Measurements from ENCODE around the gene LAMTOR1. TPM values are rescaled to one million over a fixed set of nuclear protein-coding genes. Genes with fewer than 3 reads are reported as not detected.

The LAMTOR1 gene
- total RNA-seq, 1 experiment from 2014 or later, result 94.6 TPM

DNA sequence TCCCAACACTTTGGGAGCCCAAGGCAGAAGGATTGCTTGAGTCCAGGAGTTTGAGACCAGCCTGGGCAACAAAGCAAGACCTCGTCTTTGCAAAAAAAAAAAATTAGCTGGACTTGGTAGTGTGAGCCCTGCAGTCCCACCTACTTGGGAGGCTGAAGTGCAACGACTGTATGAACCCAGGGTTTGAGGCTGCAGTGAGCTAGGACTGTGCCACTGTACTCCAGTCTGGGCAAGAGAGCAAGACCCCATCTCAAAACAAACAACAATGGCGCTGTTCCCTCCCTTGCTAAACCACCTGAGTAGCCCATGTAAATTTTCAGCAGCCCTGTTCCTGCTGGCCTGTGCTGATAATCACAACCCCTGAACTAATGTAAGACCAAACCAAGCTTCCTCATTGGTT is 3.1 kb downstream of the LAMTOR1 start:
- no TSS peak for BruUV-seq (replicated peaks)
- Histone ChIP-seq H3K36me3 (ENCODE audit: low read depth) (peaks cover 7% of the 10 kb centered on the region; the same call in 1 of the 2 replicates), H3K9me2 (ENCODE audit: insufficient read depth) (no peaks in the 10 kb centered on the region), H3F3A (ENCODE audit: insufficient read depth, low read depth) (peaks cover 15% of the 10 kb centered on the region; the same call in 1 of the 2 replicates), H3K79me2 (ENCODE audit: low read depth) (peaks cover 38% of the 10 kb centered on the region), H3K9me3 (ENCODE audit: insufficient read depth, low read depth) (no peaks in the 10 kb centered on the region), H4K20me1 (ENCODE audit: insufficient read depth) (no peaks in the 10 kb centered on the region), H3K4me3 (no peak overlapping the region), H3K27me3 (ENCODE audit: insufficient read depth, low read depth) (no peaks in the 10 kb centered on the region), H2AFZ (no peak overlapping the region), H3K4me1 (replicated peaks; ENCODE audit: insufficient read depth) (peaks cover 13% of the 10 kb centered on the region), H3K4me2 (no peak overlapping the region), H3K27ac (no peak overlapping the region)
- ChIA-PET CTCF (no interaction called here), POLR2A (ENCODE audit: unreplicated experiment) (interaction anchor here (0.7 kb wide), 1 partner anchor 15 kb away, joined by 3 read pairs; no protein-coding TSS in a partner anchor)
- intact Hi-C loops (cut with micrococcal nuclease; ENCODE audit: unreplicated experiment), result loop anchor here (5.0 kb wide), 1 partner anchor 82 kb away; no protein-coding TSS in a partner anchor
- TF ChIP-seq CTCF (conservative IDR thresholded peaks at IDR 0.05), result no peak
- TF ChIP-seq EZH2 (IDR thresholded peaks at IDR 0.05; ENCODE audit: low read depth), result no peak
- DNase-seq, result no peak

DNA sequence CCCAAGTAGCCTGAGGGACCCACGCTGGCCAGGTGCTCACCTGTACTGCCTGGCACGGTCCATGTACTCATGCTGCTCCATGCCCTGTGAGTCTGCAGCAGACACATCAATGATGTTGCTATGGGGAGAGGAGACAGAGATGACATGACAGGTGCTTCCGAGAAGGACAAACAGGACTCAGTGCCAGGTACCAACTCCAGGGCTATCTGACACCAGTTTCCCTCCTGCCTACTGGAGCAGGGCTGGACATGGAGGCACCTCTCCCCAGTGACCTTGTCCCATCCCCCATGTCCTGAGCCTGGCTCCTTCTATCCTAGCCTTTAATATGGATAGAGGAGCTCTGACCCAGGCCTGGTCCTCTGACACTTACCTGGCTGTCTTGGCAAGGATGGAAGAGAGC is 4.4 kb downstream of the LAMTOR1 start:
- no peak for DNase-seq
- peaks cover 38% of the 10 kb centered on the region for H3K79me2 ChIP-seq (ENCODE audit: low read depth)
- H3K4me1 ChIP-seq (replicated peaks; ENCODE audit: insufficient read depth), result peaks cover 11% of the 10 kb centered on the region
- no peaks in the 10 kb centered on the region for H3K9me3 ChIP-seq (ENCODE audit: insufficient read depth, low read depth)
- no TSS peak for BruUV-seq (replicated peaks)
- H2AFZ ChIP-seq, result no peak overlapping the region
- H4K20me1 ChIP-seq (ENCODE audit: insufficient read depth), result no peaks in the 10 kb centered on the region
- H3K36me3 ChIP-seq (ENCODE audit: low read depth), result peaks cover 7% of the 10 kb centered on the region; the same call in 1 of the 2 replicates
- intact Hi-C loops (cut with micrococcal nuclease; ENCODE audit: unreplicated experiment), result no loop called here
- peaks cover 9% of the 10 kb centered on the region; the same call in 1 of the 2 replicates for H3F3A ChIP-seq (ENCODE audit: insufficient read depth, low read depth)
- no peak overlapping the region for H3K4me3 ChIP-seq
- H3K4me2 ChIP-seq, result no peak overlapping the region
- H3K27ac ChIP-seq, result no peak overlapping the region
- no peaks in the 10 kb centered on the region for H3K9me2 ChIP-seq (ENCODE audit: insufficient read depth)
- CTCF ChIA-PET, result no interaction called here
- TF ChIP-seq EZH2 (IDR thresholded peaks at IDR 0.05; ENCODE audit: low read depth) (no peak), CTCF (conservative IDR thresholded peaks at IDR 0.05) (no peak)
- H3K27me3 ChIP-seq (ENCODE audit: insufficient read depth, low read depth), result no peaks in the 10 kb centered on the region
- POLR2A ChIA-PET (ENCODE audit: unreplicated experiment), result no interaction called here

- no peaks in the 10 kb centered on the region for H4K20me1 ChIP-seq (ENCODE audit: insufficient read depth)
- peak; percentile 93 for TF ChIP-seq CTCF (conservative IDR thresholded peaks at IDR 0.05)
- TF ChIP-seq EZH2 (IDR thresholded peaks at IDR 0.05; ENCODE audit: low read depth), result no peak
- intact Hi-C loops (cut with micrococcal nuclease; ENCODE audit: unreplicated experiment), result loop anchor here (1.0 to 5.0 kb wide), 3 partner anchors 66 to 341 kb away; partner anchors contain the start of gene CLPB
These were observed 11.8 kb downstream of the LAMTOR1 start for GRCh38 chr11:72091292-72091691.

More at GRCh38 chr11:72091292-72091691, 11.8 kb downstream of the LAMTOR1 start:
- H3K79me2 ChIP-seq (ENCODE audit: low read depth), result no peaks in the 10 kb centered on the region
- no peaks in the 10 kb centered on the region for H3K27me3 ChIP-seq (ENCODE audit: insufficient read depth, low read depth)
- H3K4me3 ChIP-seq, result no peak overlapping the region
- H3K4me2 ChIP-seq, result no peak overlapping the region
- ChIA-PET POLR2A (ENCODE audit: unreplicated experiment) (no interaction called here), CTCF (interaction anchor here (0.7 to 1.9 kb wide), 7 partner anchors 18 to 66 kb away, joined by 3 to 23 read pairs (median 4); no protein-coding TSS in a partner anchor)
- no peaks in the 10 kb centered on the region for H3K9me2 ChIP-seq (ENCODE audit: insufficient read depth)
- DNase-seq, result peak in 1 of 2 experiments; percentile 60
- peaks cover 13% of the 10 kb centered on the region; the same call in 1 of the 2 replicates for H3F3A ChIP-seq (ENCODE audit: insufficient read depth, low read depth)
- no peak overlapping the region for H2AFZ ChIP-seq
- H3K36me3 ChIP-seq (ENCODE audit: low read depth), result 0 out of 2 replicates have a peak, but pooled peaks cover 5% of the 10 kb centered on the region
- 0 out of 2 replicates have a peak overlapping the region, but pooled peaks have one; percentile 8 for H3K27ac ChIP-seq
- no TSS peak for BruUV-seq (replicated peaks)
- no peaks in the 10 kb centered on the region for H3K9me3 ChIP-seq (ENCODE audit: insufficient read depth, low read depth)
- no peaks in the 10 kb centered on the region for H3K4me1 ChIP-seq (replicated peaks; ENCODE audit: insufficient read depth)
